Panc1 (cell line): ENCODE data around the gene MAGI2. TPM values are rescaled to one million over a fixed set of nuclear protein-coding genes. Genes with fewer than 3 reads are reported as not detected.

Experiments used
- ATAC-seq: fragments of 200-7000 bp; cut with Tn5 transposase; 2 replicates; pipeline ENCODE4 v1.9.1; 2020; ENCODE audit warnings: mild to moderate bottlenecking, moderate library complexity
- BruUV-seq: library from RNA; stranded (reverse); fragments of 400-500 nt; replicated peaks from 2 replicates; lab custom pipeline; 2021; lab: Mats Ljungman, UMichigan
- CTCF ChIA-PET: fragments of 300-600 bp; sonication (Branson Sonifier 250); formaldehyde crosslinking; loops from one replicate; lab custom pipeline; 2022; ENCODE audit warnings: antibody characterized with exemption; lab: Charles Lee
- POLR2A ChIA-PET: fragments of 300-600 bp; sonication (Branson Sonifier 250); formaldehyde crosslinking; loops from one replicate; lab custom pipeline; 2022; ENCODE audit warnings: antibody characterized with exemption; lab: Charles Lee
- DNase-seq: peaks from one replicate; pipeline ENCODE4 v3.0.0-alpha.2; 2010; ENCODE audit warnings: low read depth, low spot score
- H3K27ac ChIP-seq: 2 replicates; pipeline ENCODE4 v1.5.1; 2011; ENCODE audit warnings: mild to moderate bottlenecking, low read length, inconsistent platforms
- H3K27me3 ChIP-seq: fragments of 200-500 bp; sonication (Bioruptor generic); 2 replicates; pipeline ENCODE4 v1.6.0; 2014; ENCODE audit warnings: low read length, inconsistent platforms; ENCODE audit not compliant: control insufficient read depth, insufficient read depth
- H3K36me3 ChIP-seq: fragments of 200-500 bp; sonication (Bioruptor generic); 2 replicates; pipeline ENCODE4 v1.5.1; 2014; ENCODE audit warnings: inconsistent platforms, mild to moderate bottlenecking, low read length, moderate library complexity; ENCODE audit not compliant: control insufficient read depth, insufficient read depth
- H3K4me1 ChIP-seq: 2 replicates; pipeline ENCODE4 v1.5.1; 2011; ENCODE audit warnings: inconsistent platforms, mild to moderate bottlenecking, low read length, moderate library complexity; ENCODE audit not compliant: control insufficient read depth, insufficient read depth
- H3K4me3 ChIP-seq, 2 experiments: 2 replicates each; pipeline ENCODE4 v1.5.1; 2011 to 2012; ENCODE audit warnings: low read depth in 2 of 2, low read length in 2 of 2, mild to moderate bottlenecking in 2 of 2, inconsistent platforms in 1 of 2, moderate library complexity in 1 of 2
- H3K9me3 ChIP-seq: fragments of 200-500 bp; sonication (Bioruptor generic); 2 replicates; pipeline ENCODE4 v1.5.1; 2014; ENCODE audit warnings: low read depth, mild to moderate bottlenecking, inconsistent platforms, low read length, moderate library complexity; ENCODE audit not compliant: control insufficient read depth, insufficient read depth
- POLR2AphosphoS5 ChIP-seq: IDR thresholded peaks from 2 replicates; pipeline ENCODE4 v1.6.1; 2012; ENCODE audit warnings: mild to moderate bottlenecking, low read depth, low read length, moderate library complexity
- SIN3A ChIP-seq: IDR thresholded peaks from 2 replicates; pipeline ENCODE4 v1.6.1; 2012; ENCODE audit warnings: low read depth, mild to moderate bottlenecking, low read length, moderate library complexity, borderline replicate concordance; ENCODE audit not compliant: insufficient read depth
- TCF7L2 ChIP-seq: IDR thresholded peaks from 2 replicates; pipeline ENCODE4 v1.6.1; 2011; ENCODE audit warnings: mild to moderate bottlenecking, low read depth, low read length, inconsistent platforms
- in situ Hi-C: cut with HindIII; loops from 2 replicates; pipeline ENCODE4 v1.10.0; 2016; ENCODE audit warnings: low sequenced_read_pairs, low pct_unique_long_range_greater_than_20kb
- intact Hi-C: fragments of 100-400 bp; cut with micrococcal nuclease; formaldehyde crosslinking; loops from one replicate; pipeline ENCODE4 v1.10.0; 2022; ENCODE audit not compliant: unreplicated experiment
- total RNA-seq: library from RNA; stranded (reverse); gene quantifications from one replicate; pipeline ENCODE4 v1.2.1, GENCODE V29; 2021; ENCODE audit not compliant: unreplicated experiment
- TF ChIP-seq, protein P1 (sequence below), 2 experiments: IDR thresholded peaks; 2 replicates each; pipeline ENCODE4 v1.6.1; 2011 to 2012; ENCODE audit warnings: low read depth in 2 of 2, control low read depth in 1 of 2, low read length in 1 of 2, mild to moderate bottlenecking in 1 of 2, moderate library complexity in 1 of 2; ENCODE audit not compliant: insufficient read depth in 1 of 2
- TF ChIP-seq, protein P2 (sequence below): fragments of 450-650 bp; IDR thresholded peaks from 2 replicates; pipeline ENCODE4 v1.5.1; 2017; ENCODE audit warnings: mild to moderate bottlenecking

Gene MAGI2
- total RNA-seq, 1 experiment from 2014 or later = 5.4 TPM

- Histone ChIP-seq H3K4me3 (no peak overlapping the region), H3K27ac (no peak overlapping the region), H3K27me3 (peaks cover 6% of the 10 kb centered on the region; the same call in 1 of the 2 replicates), H3K36me3 (no peaks in the 10 kb centered on the region), H3K4me1 (no peaks in the 10 kb centered on the region), H3K9me3 (no peaks in the 10 kb centered on the region)
- ChIA-PET POLR2A (no interaction called here), CTCF (no interaction called here)
- ATAC-seq (no peak), DNase-seq (no peak)
- intact Hi-C loops = no loop called here
- TF ChIP-seq SIN3A (no peak), POLR2AphosphoS5 (no peak), TCF7L2 (no peak)
- TF ChIP-seq, protein P1, sequence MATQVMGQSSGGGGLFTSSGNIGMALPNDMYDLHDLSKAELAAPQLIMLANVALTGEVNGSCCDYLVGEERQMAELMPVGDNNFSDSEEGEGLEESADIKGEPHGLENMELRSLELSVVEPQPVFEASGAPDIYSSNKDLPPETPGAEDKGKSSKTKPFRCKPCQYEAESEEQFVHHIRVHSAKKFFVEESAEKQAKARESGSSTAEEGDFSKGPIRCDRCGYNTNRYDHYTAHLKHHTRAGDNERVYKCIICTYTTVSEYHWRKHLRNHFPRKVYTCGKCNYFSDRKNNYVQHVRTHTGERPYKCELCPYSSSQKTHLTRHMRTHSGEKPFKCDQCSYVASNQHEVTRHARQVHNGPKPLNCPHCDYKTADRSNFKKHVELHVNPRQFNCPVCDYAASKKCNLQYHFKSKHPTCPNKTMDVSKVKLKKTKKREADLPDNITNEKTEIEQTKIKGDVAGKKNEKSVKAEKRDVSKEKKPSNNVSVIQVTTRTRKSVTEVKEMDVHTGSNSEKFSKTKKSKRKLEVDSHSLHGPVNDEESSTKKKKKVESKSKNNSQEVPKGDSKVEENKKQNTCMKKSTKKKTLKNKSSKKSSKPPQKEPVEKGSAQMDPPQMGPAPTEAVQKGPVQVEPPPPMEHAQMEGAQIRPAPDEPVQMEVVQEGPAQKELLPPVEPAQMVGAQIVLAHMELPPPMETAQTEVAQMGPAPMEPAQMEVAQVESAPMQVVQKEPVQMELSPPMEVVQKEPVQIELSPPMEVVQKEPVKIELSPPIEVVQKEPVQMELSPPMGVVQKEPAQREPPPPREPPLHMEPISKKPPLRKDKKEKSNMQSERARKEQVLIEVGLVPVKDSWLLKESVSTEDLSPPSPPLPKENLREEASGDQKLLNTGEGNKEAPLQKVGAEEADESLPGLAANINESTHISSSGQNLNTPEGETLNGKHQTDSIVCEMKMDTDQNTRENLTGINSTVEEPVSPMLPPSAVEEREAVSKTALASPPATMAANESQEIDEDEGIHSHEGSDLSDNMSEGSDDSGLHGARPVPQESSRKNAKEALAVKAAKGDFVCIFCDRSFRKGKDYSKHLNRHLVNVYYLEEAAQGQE (IDR thresholded peaks at IDR 0.05; ENCODE audit: insufficient read depth in 1 of 2, low read depth in 2 of 2, low read length in 1 of 2) = no peak
- TF ChIP-seq, protein P2, sequence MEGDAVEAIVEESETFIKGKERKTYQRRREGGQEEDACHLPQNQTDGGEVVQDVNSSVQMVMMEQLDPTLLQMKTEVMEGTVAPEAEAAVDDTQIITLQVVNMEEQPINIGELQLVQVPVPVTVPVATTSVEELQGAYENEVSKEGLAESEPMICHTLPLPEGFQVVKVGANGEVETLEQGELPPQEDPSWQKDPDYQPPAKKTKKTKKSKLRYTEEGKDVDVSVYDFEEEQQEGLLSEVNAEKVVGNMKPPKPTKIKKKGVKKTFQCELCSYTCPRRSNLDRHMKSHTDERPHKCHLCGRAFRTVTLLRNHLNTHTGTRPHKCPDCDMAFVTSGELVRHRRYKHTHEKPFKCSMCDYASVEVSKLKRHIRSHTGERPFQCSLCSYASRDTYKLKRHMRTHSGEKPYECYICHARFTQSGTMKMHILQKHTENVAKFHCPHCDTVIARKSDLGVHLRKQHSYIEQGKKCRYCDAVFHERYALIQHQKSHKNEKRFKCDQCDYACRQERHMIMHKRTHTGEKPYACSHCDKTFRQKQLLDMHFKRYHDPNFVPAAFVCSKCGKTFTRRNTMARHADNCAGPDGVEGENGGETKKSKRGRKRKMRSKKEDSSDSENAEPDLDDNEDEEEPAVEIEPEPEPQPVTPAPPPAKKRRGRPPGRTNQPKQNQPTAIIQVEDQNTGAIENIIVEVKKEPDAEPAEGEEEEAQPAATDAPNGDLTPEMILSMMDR = no peak
- BruUV-seq = no TSS peak
- in situ Hi-C loops = no loop called here
Observed at GRCh38 chr7:78062214-78062613, 1391.3 kb downstream of the MAGI2 start.

GRCh38 chr7:78057571-78057970, 1395.9 kb downstream of the MAGI2 start:
- in situ Hi-C loops = no loop called here

More at GRCh38 chr7:78057571-78057970, 1395.9 kb downstream of the MAGI2 start:
- H3K9me3 ChIP-seq = no peaks in the 10 kb centered on the region
- DNase-seq (no peak), ATAC-seq (no peak)
- peaks cover 6% of the 10 kb centered on the region; the same call in 1 of the 2 replicates for H3K27me3 ChIP-seq
- TF ChIP-seq, protein P2 = no peak
- TF ChIP-seq, protein P1 (IDR thresholded peaks at IDR 0.05; ENCODE audit: insufficient read depth in 1 of 2, low read depth in 2 of 2, low read length in 1 of 2) = no peak
- no peak overlapping the region for H3K27ac ChIP-seq
- intact Hi-C loops = no loop called here
- no peaks in the 10 kb centered on the region for H3K36me3 ChIP-seq
- POLR2A ChIA-PET = interaction anchor here (0.6 kb wide), 1 partner anchor 19 kb away, joined by 8 read pairs; no protein-coding TSS in a partner anchor
- CTCF ChIA-PET = no interaction called here
- H3K4me1 ChIP-seq = no peaks in the 10 kb centered on the region
- H3K4me3 ChIP-seq = no peak overlapping the region
- BruUV-seq = no TSS peak
